ENCODE data around the gene SEC61A1. TPM values are rescaled to one million over a fixed set of nuclear protein-coding genes. Genes with fewer than 3 reads are reported as not detected.

Gene SEC61A1
- total and polyA plus RNA-seq, 8 donors: 193 to 245 (median 216) TPM

GRCh38 chr3:128009952-128010846 lies 42.0 kb upstream of the SEC61A1 start:
- Histone ChIP-seq H3K27ac (no peak overlapping the region), H3K9me3 (no peaks in the 10 kb centered on the region), H3K4me1 (peaks cover 0 to 3% (median 0%) of the 10 kb centered on the region in 3 donors), H3K4me3 (no peak overlapping the region), H3K36me3 (no peaks in the 10 kb centered on the region), H3K27me3 (no peaks in the 10 kb centered on the region)
- intact Hi-C loops (cut with DNase I): no loop called here
- TF ChIP-seq CTCF (IDR thresholded peaks at IDR 0.05): no peak
- WGBS, 2 donors: 81 to 84% methylated on average over 12 of the region's 12 CpGs
- no peak for DNase-seq
- peak in 1 of 4 donors; percentile 25 for ATAC-seq
- no peak for FAIRE-seq

- Histone ChIP-seq H3K4me1 (peaks cover 0 to 3% (median 0%) of the 10 kb centered on the region in 3 donors), H3K4me3 (peak overlapping the region in 1 of 4 donors; percentile 11), H3K36me3 (no peaks in the 10 kb centered on the region), H3K27ac (no peak overlapping the region), H3K27me3 (no peaks in the 10 kb centered on the region), H3K9me3 (no peaks in the 10 kb centered on the region)
- 3% methylated on average over 12 of the region's 12 CpGs for WGBS, 2 donors
- intact Hi-C loops (cut with DNase I): no loop called here
- FAIRE-seq (no peak), DNase-seq (peak; percentile 62 to 89 (median 72)), ATAC-seq (peak; percentile 89 to 99 (median 96))
- TF ChIP-seq CTCF (IDR thresholded peaks at IDR 0.05): peak in 2 of 4 donors; percentile 23 to 33
Observed at GRCh38 chr3:128011140-128011539, 41.1 kb upstream of the SEC61A1 start.

GRCh38 chr3:128012050-128012449 lies 40.2 kb upstream of the SEC61A1 start:
- FAIRE-seq (no peak), DNase-seq (no peak), ATAC-seq (no peak)
- 83 to 86% methylated on average over 14 of the region's 14 CpGs for WGBS, 2 donors
- no peaks in the 10 kb centered on the region for H3K27me3 ChIP-seq
- H3K36me3 ChIP-seq: no peaks in the 10 kb centered on the region
- intact Hi-C loops (cut with DNase I): no loop called here
- H3K4me1 ChIP-seq: peaks cover 0 to 3% (median 0%) of the 10 kb centered on the region in 3 donors
- H3K27ac ChIP-seq: no peak overlapping the region
- TF ChIP-seq CTCF (IDR thresholded peaks at IDR 0.05): no peak
- no peak overlapping the region for H3K4me3 ChIP-seq
- H3K9me3 ChIP-seq: no peaks in the 10 kb centered on the region

- ATAC-seq: no peak
- no peak for FAIRE-seq
- no peak for DNase-seq
- no peak overlapping the region for H3K4me3 ChIP-seq
- H3K4me1 ChIP-seq: peaks cover 0 to 3% (median 0%) of the 10 kb centered on the region in 3 donors
- H3K27me3 ChIP-seq: no peaks in the 10 kb centered on the region
- intact Hi-C loops (cut with DNase I): no loop called here
- no peak for TF ChIP-seq CTCF (IDR thresholded peaks at IDR 0.05)
- no peaks in the 10 kb centered on the region for H3K36me3 ChIP-seq
- WGBS, 2 donors: 93 to 94% methylated on average over 3 of the region's 3 CpGs
- H3K27ac ChIP-seq: no peak overlapping the region
- H3K9me3 ChIP-seq: no peaks in the 10 kb centered on the region
Observed at GRCh38 chr3:128014548-128014947, 37.7 kb upstream of the SEC61A1 start.

- Histone ChIP-seq H3K27ac (no peak overlapping the region), H3K4me3 (no peak overlapping the region), H3K9me3 (no peaks in the 10 kb centered on the region), H3K27me3 (no peaks in the 10 kb centered on the region), H3K36me3 (no peaks in the 10 kb centered on the region), H3K4me1 (peaks cover 0 to under 1% (median 0%) of the 10 kb centered on the region in 3 donors)
- FAIRE-seq (no peak), ATAC-seq (no peak), DNase-seq (no peak)
- WGBS, 2 donors: 88 to 95% methylated on average over 1 of the region's 1 CpG
- intact Hi-C loops (cut with DNase I): no loop called here
- no peak for TF ChIP-seq CTCF (IDR thresholded peaks at IDR 0.05)
Observed at GRCh38 chr3:128016502-128016901, 35.7 kb upstream of the SEC61A1 start.
